Activated CD4-positive, alpha-beta T cell treated with anti-CD3 and anti-CD28 coated beads, Interleukin-2, amount 50 U/mL, for 1 hour (primary cell): ENCODE data around the gene HYDIN.

Source experiments
- DNase-seq: peaks from one replicate; pipeline ENCODE4 v3.0.0-alpha.2; 2020

HYDIN gene

GRCh38 chr16:70758786-70759185 lies 471.7 kb downstream of the HYDIN start:
- no peak for DNase-seq
